GM12878 (cell line): ENCODE measurements around the gene GINS2. TPM values are rescaled to one million over a fixed set of nuclear protein-coding genes. Genes with fewer than 3 reads are reported as not detected.

Experiments used
- ATAC-seq: fragments of 200-7000 bp; cut with Tn5 transposase; 3 replicates; pipeline ENCODE4 v1.9.1; 2020; ENCODE audit warnings: mild to moderate bottlenecking, moderate library complexity
- BruUV-seq: library from RNA; stranded (reverse); fragments of 400-500 nt; replicated peaks from 2 replicates; lab custom pipeline; 2021; lab: Mats Ljungman, UMichigan
- CTCF ChIA-PET: fragments of 300-600 bp; sonication (Branson Sonifier 250); formaldehyde crosslinking; extraction: SDS; loops from one replicate; lab custom pipeline; 2021; ENCODE audit warnings: inconsistent platforms; lab: Yijun Ruan, JAX
- POLR2A ChIA-PET: fragments of 350-600 bp; formaldehyde crosslinking; extraction: SDS; loops from one replicate; lab custom pipeline; 2021; ENCODE audit warnings: inconsistent platforms; lab: Charles Lee
- RAD21 ChIA-PET: fragments of 300-600 bp; sonication (Branson Sonifier 250); formaldehyde crosslinking; loops from one replicate; lab custom pipeline; 2023; ENCODE audit warnings: antibody characterized with exemption; ENCODE audit not compliant: unreplicated experiment; lab: Charles Lee
- SMC1A ChIA-PET: fragments of 300-600 bp; sonication (Branson Sonifier 250); formaldehyde crosslinking; loops from one replicate; lab custom pipeline; 2023; ENCODE audit not compliant: unreplicated experiment, uncharacterized antibody; lab: Charles Lee
- DNase-seq: peaks from one replicate; pipeline ENCODE4 v3.0.0-alpha.2; 2011; ENCODE audit warnings: low read depth, low spot score
- FAIRE-seq: peaks from 3 replicates; lab custom pipeline; 2011; peaks lifted over from hg19 to GRCh38; lab: Jason Lieb, UNC
- H2AFZ ChIP-seq: 2 replicates; pipeline ENCODE4 v1.6.0; 2011; ENCODE audit warnings: low read depth, low read length, control low read depth; ENCODE audit not compliant: control insufficient read depth
- H3K27ac ChIP-seq: 2 replicates; pipeline ENCODE4 v1.5.1; 2011; ENCODE audit warnings: control low read depth; ENCODE audit not compliant: control insufficient read depth, insufficient read depth
- H3K27me3 ChIP-seq, 2 experiments: replicated peaks in 1 of 2; 2 replicates each; pipeline versions ENCODE4 v1.6.0 to v1.6.1; 2011; ENCODE audit warnings: low read length in 1 of 2; ENCODE audit not compliant: control insufficient read depth in 2 of 2, insufficient read depth in 2 of 2
- H3K36me3 ChIP-seq, 2 experiments: 2 replicates each; pipeline ENCODE4 v1.5.1; 2011; ENCODE audit warnings: low read length in 1 of 2; ENCODE audit not compliant: control insufficient read depth in 2 of 2, insufficient read depth in 2 of 2
- H3K4me1 ChIP-seq: 2 replicates; pipeline ENCODE4 v1.6.1; 2011; ENCODE audit warnings: mild to moderate bottlenecking, low read length, moderate library complexity, mixed read lengths; ENCODE audit not compliant: control insufficient read depth, insufficient read depth
- H3K4me2 ChIP-seq: 2 replicates; pipeline ENCODE4 v1.6.0; 2011; ENCODE audit warnings: control low read depth; ENCODE audit not compliant: control insufficient read depth, insufficient read depth
- H3K4me3 ChIP-seq: fragments of 200-600 bp; sonication (generic); 2 replicates; pipeline ENCODE4 v1.5.1; 2016
- H3K79me2 ChIP-seq: 2 replicates; pipeline ENCODE4 v1.6.0; 2011; ENCODE audit warnings: low read length; ENCODE audit not compliant: control insufficient read depth, insufficient read depth
- H3K9ac ChIP-seq: 2 replicates; pipeline ENCODE4 v1.8.0; 2011; ENCODE audit warnings: low read length, control low read depth, mixed read lengths; ENCODE audit not compliant: control insufficient read depth, insufficient read depth
- H3K9me3 ChIP-seq: replicated peaks from 3 replicates; pipeline ENCODE4 v1.5.1; 2011; ENCODE audit warnings: mild to moderate bottlenecking, low read length; ENCODE audit not compliant: control insufficient read depth, insufficient read depth
- H4K20me1 ChIP-seq: 2 replicates; pipeline ENCODE4 v1.6.0; 2011; ENCODE audit not compliant: control insufficient read depth, insufficient read depth
- ATF3 ChIP-seq: IDR thresholded peaks from 2 replicates; pipeline ENCODE4 v1.6.1; 2011; ENCODE audit warnings: low read depth, mild to moderate bottlenecking, low read length, moderate library complexity, borderline replicate concordance; ENCODE audit errors: extremely low read depth
- DPF2 ChIP-seq: fragments of 450-650 bp; IDR thresholded peaks from 2 replicates; pipeline ENCODE4 v1.6.1; 2017; ENCODE audit warnings: mild to moderate bottlenecking
- FOXK2 ChIP-seq: fragments of 450-650 bp; IDR thresholded peaks from 2 replicates; pipeline ENCODE4 v1.6.1; 2017; ENCODE audit warnings: mild to moderate bottlenecking, moderate library complexity
- FOXM1 ChIP-seq: IDR thresholded peaks from 2 replicates; pipeline ENCODE4 v1.6.1; 2012; ENCODE audit warnings: low read depth, mild to moderate bottlenecking, inconsistent platforms, low read length, moderate library complexity
- KDM1A ChIP-seq: fragments of 200-600 bp; sonication (generic); IDR thresholded peaks from 2 replicates; pipeline ENCODE4 v1.6.1; 2016; ENCODE audit warnings: borderline replicate concordance
- LARP7 ChIP-seq: fragments of 450-650 bp; IDR thresholded peaks from 2 replicates; pipeline ENCODE4 v1.6.1; 2017; ENCODE audit warnings: mild to moderate bottlenecking
- MLLT1 ChIP-seq: fragments of 450-650 bp; IDR thresholded peaks from 2 replicates; pipeline ENCODE4 v1.6.1; 2016; ENCODE audit warnings: mild to moderate bottlenecking
- RAD51 ChIP-seq: fragments of 450-650 bp; IDR thresholded peaks from 2 replicates; pipeline ENCODE4 v1.6.1; 2016; ENCODE audit warnings: moderate library complexity, mild to moderate bottlenecking, inconsistent platforms
- RELA ChIP-seq: fragments of 450-650 bp; IDR thresholded peaks from 2 replicates; pipeline ENCODE4 v1.8.0; 2014; ENCODE audit warnings: borderline replicate concordance; ENCODE audit not compliant: partially characterized antibody
- ZNF592 ChIP-seq: fragments of 450-650 bp; IDR thresholded peaks from 2 replicates; pipeline ENCODE4 v1.6.1; 2017; ENCODE audit warnings: mild to moderate bottlenecking, moderate library complexity
- WGBS: methylation state at CpG from one replicate; pipeline ENCODE4 v1.1.6; 2016; ENCODE audit warnings: low lambda C conversion rate; ENCODE audit not compliant: insufficient replicate concordance, insufficient coverage; ENCODE audit errors: missing lambda C conversion rate; 5-methylcytosine and 5-hydroxymethylcytosine counted together
- in situ Hi-C: fragments of 300-500 bp; cut with MboI; formaldehyde crosslinking; loops from 9 replicates; pipeline ENCODE4 v1.14.3; 2018; ENCODE audit warnings: mixed read lengths
- intact Hi-C: fragments of 100-400 bp; cut with micrococcal nuclease; formaldehyde crosslinking; loops from one replicate; pipeline ENCODE4 v1.14.2; 2022; ENCODE audit not compliant: unreplicated experiment
- polyA plus RNA-seq, 11 experiments: library from polyadenylated mRNA; depleted of rRNA in 4 of 11; unstranded in 6 of 11; stranded (reverse) in 5 of 11; fragments of >200 nt; fragmentation: Nextera tagmentation in 4 of 11; fragmentation: Illumina TruSeq in 1 of 11; extraction: Ambion mirVana in 4 of 11; extraction: Trizol in 1 of 11; gene quantifications; 1 replicate in 1 of 11; 2 replicates in 10 of 11; pipeline versions ENCODE4 v1.2.1 to v1.2.3, GENCODE V29; 2011 to 2016; ENCODE audit warnings: inconsistent platforms in 2 of 11, missing spikeins in 2 of 11, low read depth in 1 of 11
- total RNA-seq, 4 experiments: library from RNA; depleted of rRNA in 3 of 4; stranded (reverse); fragments of >200 nt in 3 of 4; fragmentation: Illumina TruSeq in 1 of 4; extraction: Trizol in 1 of 4; gene quantifications; 2 replicates each; pipeline versions ENCODE4 v1.2.1 to v1.2.3, GENCODE V29; 2013 to 2021

The GINS2 gene
- total and polyA plus RNA-seq, 10 of the 15 experiments (the other 5 are each of a cell fraction or from before 2014, with no cell fraction given) = 42.7 to 90.8 (median 57.0) TPM

GRCh38 chr16:85665373-85665740, 23.4 kb downstream of the GINS2 start:
- ChIA-PET SMC1A (no interaction called here), CTCF (no interaction called here), RAD21 (no interaction called here), POLR2A (no interaction called here)
- ATAC-seq = no peak
- Histone ChIP-seq H3K9ac (no peak overlapping the region), H3K4me3 (no peak overlapping the region), H3K9me3 (no peaks in the 10 kb centered on the region), H3K27me3 (no peaks in the 10 kb centered on the region), H3K27ac (no peak overlapping the region), H3K4me1 (no peaks in the 10 kb centered on the region), H3K4me2 (no peak overlapping the region), H3K79me2 (no peaks in the 10 kb centered on the region), H2AFZ (no peak overlapping the region), H4K20me1 (no peaks in the 10 kb centered on the region), H3K36me3 (peaks cover 43 to 57% of the 10 kb centered on the region in 2 experiments)
- no TSS peak for BruUV-seq
- intact Hi-C loops (no loop called here), in situ Hi-C loops (no loop called here)
- no peak for FAIRE-seq
- 97% methylated on average over 12 of the region's 12 CpGs for WGBS
- no peak for TF ChIP-seq RELA
- no peak for TF ChIP-seq MLLT1
- DNase-seq = no peak

- ChIA-PET SMC1A (no interaction called here), RAD21 (no interaction called here)
- no peak for FAIRE-seq
These were observed 24.0 kb downstream of the GINS2 start for GRCh38 chr16:85664580-85665372.

More at GRCh38 chr16:85664580-85665372, 24.0 kb downstream of the GINS2 start:
- BruUV-seq = no TSS peak
- Histone ChIP-seq H3K36me3 (peaks cover 46 to 61% of the 10 kb centered on the region in 2 experiments), H3K4me3 (no peak overlapping the region), H3K27ac (no peak overlapping the region), H4K20me1 (no peaks in the 10 kb centered on the region), H3K79me2 (no peaks in the 10 kb centered on the region), H3K4me1 (no peaks in the 10 kb centered on the region), H3K27me3 (no peaks in the 10 kb centered on the region), H3K9ac (no peak overlapping the region), H3K9me3 (no peaks in the 10 kb centered on the region), H3K4me2 (no peak overlapping the region), H2AFZ (no peak overlapping the region)
- ChIA-PET CTCF (no interaction called here), POLR2A (no interaction called here)
- 96% methylated on average over 27 of the region's 27 CpGs for WGBS
- in situ Hi-C loops = no loop called here
- TF ChIP-seq ZNF592 (no peak), DPF2 (no peak), KDM1A (no peak), FOXM1 (no peak), FOXK2 (no peak), LARP7 (no peak), RAD51 (no peak), ATF3 (no peak)
- ATAC-seq (no peak), DNase-seq (no peak)
- intact Hi-C loops = no loop called here
